ENCODE results near the gene TPRX2.

The TPRX2 gene

GRCh38 chr19:47886010-47886559 lies 27.1 kb downstream of the TPRX2 start, which contains the start of gene SULT2A1:
SULT2A1 (minus strand) TSS chr19:47886315; CDS start chr19:47886257, 58 bp downstream.
- DNase-seq (ENCODE audit: low read depth): no peak
- no peak for TF ChIP-seq CTCF (IDR thresholded peaks at IDR 0.05; ENCODE audit: low read depth, low read length)
- no peak for TF ChIP-seq MYC (IDR thresholded peaks at IDR 0.05; ENCODE audit: low read depth, low read length)
- TF ChIP-seq, protein P1, sequence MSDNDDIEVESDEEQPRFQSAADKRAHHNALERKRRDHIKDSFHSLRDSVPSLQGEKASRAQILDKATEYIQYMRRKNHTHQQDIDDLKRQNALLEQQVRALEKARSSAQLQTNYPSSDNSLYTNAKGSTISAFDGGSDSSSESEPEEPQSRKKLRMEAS (IDR thresholded peaks at IDR 0.05; ENCODE audit: low read depth, low read length): no peak
- no peak for TF ChIP-seq POLR2A (IDR thresholded peaks at IDR 0.05; ENCODE audit: extremely low read depth, insufficient read length)
- no peak within 1 kb of the TSS for H3K4me3 ChIP-seq (ENCODE audit: low read depth, low read length)

GRCh38 chr19:47890865-47891621 lies 32.0 kb downstream of the TPRX2 start:
- DNase-seq (ENCODE audit: low read depth): no peak
- H3K4me3 ChIP-seq (ENCODE audit: low read depth, low read length): no peak overlapping the region
- TF ChIP-seq POLR2A (IDR thresholded peaks at IDR 0.05; ENCODE audit: extremely low read depth, insufficient read length): no peak
- no peak for TF ChIP-seq MYC (IDR thresholded peaks at IDR 0.05; ENCODE audit: low read depth, low read length)
- TF ChIP-seq CTCF (IDR thresholded peaks at IDR 0.05; ENCODE audit: low read depth, low read length): no peak
- TF ChIP-seq, protein P1 (IDR thresholded peaks at IDR 0.05; ENCODE audit: low read depth, low read length): no peak

GRCh38 chr19:47891622-47891922 lies 32.5 kb downstream of the TPRX2 start:
- TF ChIP-seq MYC (IDR thresholded peaks at IDR 0.05; ENCODE audit: low read depth, low read length) (no peak), CTCF (IDR thresholded peaks at IDR 0.05; ENCODE audit: low read depth, low read length) (no peak), POLR2A (IDR thresholded peaks at IDR 0.05; ENCODE audit: extremely low read depth, insufficient read length) (no peak)
- TF ChIP-seq, protein P1 (IDR thresholded peaks at IDR 0.05; ENCODE audit: low read depth, low read length): no peak
- DNase-seq (ENCODE audit: low read depth): no peak
- H3K4me3 ChIP-seq (ENCODE audit: low read depth, low read length): no peak overlapping the region

DNA sequence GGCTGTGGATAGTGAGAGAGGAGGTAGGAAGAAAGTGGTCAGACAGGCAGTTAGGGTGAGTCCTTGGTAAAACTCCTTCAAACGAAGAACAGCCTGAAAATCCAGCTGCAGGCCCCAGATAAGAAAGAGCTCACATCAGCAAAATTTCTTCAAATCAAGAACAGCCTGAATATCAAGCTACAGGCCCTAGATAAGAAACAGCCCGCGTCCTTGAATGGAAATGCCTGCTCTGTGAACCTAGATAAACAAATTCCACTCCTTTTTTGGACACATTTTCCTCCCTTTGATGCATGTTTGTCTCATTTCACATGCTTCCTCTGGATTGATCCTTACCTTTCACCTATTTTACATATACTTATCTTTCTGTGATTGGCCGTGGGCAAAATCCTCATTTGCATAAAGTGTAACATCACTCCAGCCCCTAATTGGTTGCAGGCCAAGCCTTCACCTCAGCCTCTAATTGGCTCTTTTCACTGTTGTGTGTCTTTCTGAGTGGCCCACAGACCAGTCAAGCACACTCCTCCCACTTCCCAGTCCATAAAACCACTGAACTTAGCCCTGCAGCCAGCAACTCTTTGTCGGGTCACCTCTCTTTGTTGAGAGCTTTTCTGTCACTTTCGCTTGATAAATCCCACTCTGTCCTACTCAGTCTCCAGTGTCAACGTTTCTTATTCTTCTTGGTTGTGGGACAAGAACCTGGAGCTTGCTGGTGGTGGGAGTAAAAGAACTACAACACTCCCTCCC lies 33.1 kb downstream of the TPRX2 start:
- no peak for DNase-seq (ENCODE audit: low read depth)
- TF ChIP-seq MYC (IDR thresholded peaks at IDR 0.05; ENCODE audit: low read depth, low read length) (no peak), POLR2A (IDR thresholded peaks at IDR 0.05; ENCODE audit: extremely low read depth, insufficient read length) (no peak), CTCF (IDR thresholded peaks at IDR 0.05; ENCODE audit: low read depth, low read length) (no peak)
- TF ChIP-seq, protein P1 (IDR thresholded peaks at IDR 0.05; ENCODE audit: low read depth, low read length): no peak
- H3K4me3 ChIP-seq (ENCODE audit: low read depth, low read length): no peak overlapping the region

GRCh38 chr19:47895165-47895782 lies 36.2 kb downstream of the TPRX2 start:
- TF ChIP-seq POLR2A (IDR thresholded peaks at IDR 0.05; ENCODE audit: extremely low read depth, insufficient read length) (no peak), MYC (IDR thresholded peaks at IDR 0.05; ENCODE audit: low read depth, low read length) (no peak), CTCF (IDR thresholded peaks at IDR 0.05; ENCODE audit: low read depth, low read length) (no peak)
- TF ChIP-seq, protein P1 (IDR thresholded peaks at IDR 0.05; ENCODE audit: low read depth, low read length): no peak
- no peak overlapping the region for H3K4me3 ChIP-seq (ENCODE audit: low read depth, low read length)
- DNase-seq (ENCODE audit: low read depth): no peak

All from NB4 (cell line).